ENCODE measurements around the gene SNRPA.
"Not testable (repeated sequence)": the region's sequence is repeated elsewhere in the genome, so short reads cannot be mapped to it uniquely, and the experiment has no call there.

Gene SNRPA

DNA sequence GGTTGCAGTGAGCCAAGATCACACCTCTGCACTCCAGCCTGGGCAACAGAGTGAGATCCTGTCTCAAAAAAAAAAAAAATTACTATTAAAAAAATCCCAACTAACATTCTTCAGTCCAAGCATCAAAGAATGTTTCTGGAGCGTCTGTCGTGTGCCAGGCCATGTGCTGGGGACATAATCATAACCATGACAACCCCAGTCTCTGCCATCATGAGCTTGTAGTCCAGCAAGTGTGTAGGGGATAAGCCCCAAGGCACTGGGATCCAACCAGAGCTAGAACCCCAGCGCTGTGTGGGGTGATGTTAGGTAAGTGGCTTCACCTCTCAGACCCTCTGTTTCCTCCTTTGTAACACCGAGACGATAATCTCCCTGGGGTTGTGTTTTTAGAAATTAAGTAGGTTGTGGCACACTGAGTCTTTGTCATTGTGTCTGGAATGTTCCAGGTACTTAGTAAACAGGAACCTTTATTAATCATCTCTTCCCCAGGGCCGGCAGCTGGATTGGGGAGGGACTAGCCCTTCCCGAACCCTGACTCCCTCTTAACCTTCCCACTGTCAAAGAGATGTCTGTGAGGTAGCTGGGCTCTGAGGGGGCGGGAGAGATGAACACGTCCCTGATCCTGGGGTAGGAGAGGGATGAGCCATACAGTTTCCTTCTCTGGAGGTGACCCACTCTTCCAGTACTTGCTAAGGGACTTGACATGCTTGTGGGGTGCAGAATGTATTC, 28.9 kb upstream of the SNRPA start:
- no peak for DNase-seq

- no peak for DNase-seq
These were observed 27.2 kb upstream of the SNRPA start for GRCh38 chr19:40723661-40724254.

DNA sequence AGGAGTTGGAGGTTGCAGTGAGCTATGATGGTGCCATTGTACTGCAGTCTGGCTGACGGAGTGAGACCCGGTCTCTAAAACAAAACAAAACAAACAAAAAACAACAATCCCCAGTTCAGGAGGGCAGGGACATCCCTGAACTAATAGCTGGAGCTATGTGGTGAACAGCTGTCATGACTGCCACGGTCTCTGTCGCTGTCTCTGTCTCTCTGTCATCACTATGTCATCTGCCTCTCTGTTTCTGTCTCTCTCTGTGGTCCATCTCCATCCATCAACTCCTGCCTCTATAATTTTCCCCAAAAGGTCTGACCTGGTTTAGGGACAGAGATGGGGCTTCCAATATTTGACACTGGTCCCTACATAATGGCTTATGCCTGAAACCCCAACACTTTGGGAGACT, 26.7 kb upstream of the SNRPA start:
- DNase-seq, result no peak

GRCh38 chr19:40724855-40725254, 26.1 kb upstream of the SNRPA start:
- DNase-seq, result no peak

- DNase-seq, result no peak
These were observed 24.7 kb upstream of the SNRPA start for GRCh38 chr19:40726279-40726678.

DNA sequence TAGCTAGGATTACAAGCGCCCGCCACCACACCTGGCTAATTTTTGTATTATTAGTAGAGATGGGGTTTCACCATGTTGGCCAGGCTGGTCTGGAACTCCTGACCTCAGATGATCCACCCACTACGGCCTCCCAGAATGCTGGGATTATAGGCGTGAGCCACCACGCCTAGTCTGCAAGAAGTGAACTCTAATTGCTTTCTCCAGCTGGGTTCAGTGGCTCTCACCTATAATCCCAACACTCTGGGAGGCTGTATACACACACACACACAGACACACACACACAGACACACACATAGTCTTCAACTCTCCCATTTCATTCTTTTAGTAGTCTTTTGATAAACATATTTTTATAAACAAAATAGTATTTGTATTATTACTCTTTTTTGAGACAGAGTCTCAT, 20.9 kb upstream of the SNRPA start:
- DNase-seq, result not testable (repeated sequence)

DNA sequence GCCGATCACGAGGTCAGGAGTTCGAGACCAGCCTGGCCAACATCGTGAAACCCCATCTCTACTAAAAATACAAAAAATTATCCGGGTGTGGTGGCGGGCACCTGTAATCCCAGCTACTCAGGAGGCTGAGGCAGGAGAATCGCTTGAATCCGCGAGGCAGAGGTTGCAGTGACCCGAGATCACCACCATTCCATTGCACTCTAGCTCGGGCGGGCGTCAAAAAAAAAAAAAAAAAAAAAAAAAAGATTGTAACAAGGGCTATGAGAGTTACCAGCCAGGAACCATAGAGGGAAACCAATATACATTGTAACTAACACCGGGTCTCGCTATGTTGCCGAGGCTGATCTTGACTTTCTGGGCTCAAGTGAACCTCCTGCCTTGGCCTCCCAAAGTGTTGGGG, 18.7 kb upstream of the SNRPA start:
- not testable (repeated sequence) for DNase-seq

DNA sequence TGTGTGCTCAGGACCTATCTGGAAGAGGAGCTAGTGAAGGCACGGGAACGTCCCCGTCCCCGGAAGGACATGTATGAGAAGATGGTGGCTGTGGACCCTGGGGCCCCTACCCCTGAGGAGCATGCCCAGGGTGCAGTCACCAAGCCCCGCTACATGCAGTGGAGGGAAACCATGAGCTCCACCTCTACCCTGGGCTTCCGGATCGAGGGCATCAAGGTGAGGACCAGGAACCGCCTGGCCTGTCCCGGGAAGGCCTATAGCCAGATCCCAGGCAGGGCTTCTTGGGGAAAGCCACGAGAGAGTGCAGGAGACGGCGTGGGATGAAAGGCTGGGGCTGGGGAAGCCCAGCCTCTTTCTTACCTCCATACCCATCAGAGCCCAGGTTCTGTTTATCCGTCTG, 17.9 kb upstream of the SNRPA start:
- no peak for DNase-seq

GRCh38 chr19:40735013-40735771, 15.8 kb upstream of the SNRPA start:
- DNase-seq, result no peak

- no peak for DNase-seq
These were observed 14.3 kb upstream of the SNRPA start for GRCh38 chr19:40736661-40737060.

DNA sequence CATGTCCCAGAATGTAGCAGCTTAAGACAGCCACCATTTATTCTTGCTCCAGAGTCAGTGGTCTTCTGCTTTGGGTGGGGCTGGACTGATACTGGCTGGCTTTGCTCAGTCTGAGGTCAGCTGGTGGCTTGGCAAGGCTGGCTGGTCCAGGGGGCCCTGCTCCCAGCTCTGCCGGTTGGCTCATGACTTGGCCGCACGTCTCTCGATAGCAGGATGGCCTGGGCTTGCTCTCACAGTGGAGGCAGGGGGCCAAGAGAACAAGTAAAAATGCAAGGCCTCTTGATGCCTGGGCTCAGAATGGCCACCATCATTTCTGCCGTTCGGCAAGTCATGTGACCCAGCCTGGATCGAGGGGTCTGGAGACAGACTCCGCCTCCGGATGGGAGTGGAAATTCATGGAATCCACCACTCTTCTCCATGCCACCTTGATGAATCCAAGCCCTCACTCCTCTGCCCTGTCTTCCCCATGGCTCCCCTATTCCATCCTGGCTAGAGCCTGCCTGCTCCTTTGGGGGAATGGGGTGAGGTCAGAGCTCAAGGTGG, 13.8 kb upstream of the SNRPA start:
- no peak for DNase-seq

DNA sequence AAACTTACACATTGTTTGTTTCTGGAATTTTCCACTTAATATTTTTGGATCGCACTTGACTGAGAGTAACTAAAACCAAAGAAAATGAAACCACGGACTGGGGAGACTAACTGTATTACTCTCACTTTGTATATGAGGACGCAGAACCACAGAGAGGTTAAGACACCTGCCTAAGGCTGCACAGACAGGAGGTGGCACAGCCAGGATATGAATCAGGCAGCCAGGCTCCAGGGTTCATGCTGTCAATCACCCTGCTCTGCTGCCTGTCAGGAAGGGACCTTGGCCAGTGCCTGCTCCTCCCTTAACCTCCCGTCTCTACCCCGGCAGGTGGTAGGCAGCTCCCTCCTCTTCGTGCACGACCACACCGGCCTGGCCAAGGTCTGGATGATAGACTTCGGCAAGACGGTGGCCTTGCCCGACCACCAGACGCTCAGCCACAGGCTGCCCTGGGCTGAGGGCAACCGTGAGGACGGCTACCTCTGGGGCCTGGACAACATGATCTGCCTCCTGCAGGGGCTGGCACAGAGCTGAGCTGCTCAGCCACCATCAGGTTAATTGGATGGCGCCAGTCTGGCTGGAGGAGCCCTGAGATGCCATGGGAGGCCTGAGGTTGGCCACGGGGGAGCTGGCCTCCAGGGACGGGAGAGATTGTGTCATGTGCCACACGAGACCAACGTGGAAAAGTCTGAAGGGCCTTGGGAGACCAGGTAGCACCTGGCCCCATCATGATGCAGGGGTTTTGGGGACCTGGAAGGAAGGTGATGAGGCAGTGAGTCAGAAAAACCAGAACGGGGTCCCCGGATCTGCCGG, 11.8 kb upstream of the SNRPA start:
- no peak for DNase-seq

DNA sequence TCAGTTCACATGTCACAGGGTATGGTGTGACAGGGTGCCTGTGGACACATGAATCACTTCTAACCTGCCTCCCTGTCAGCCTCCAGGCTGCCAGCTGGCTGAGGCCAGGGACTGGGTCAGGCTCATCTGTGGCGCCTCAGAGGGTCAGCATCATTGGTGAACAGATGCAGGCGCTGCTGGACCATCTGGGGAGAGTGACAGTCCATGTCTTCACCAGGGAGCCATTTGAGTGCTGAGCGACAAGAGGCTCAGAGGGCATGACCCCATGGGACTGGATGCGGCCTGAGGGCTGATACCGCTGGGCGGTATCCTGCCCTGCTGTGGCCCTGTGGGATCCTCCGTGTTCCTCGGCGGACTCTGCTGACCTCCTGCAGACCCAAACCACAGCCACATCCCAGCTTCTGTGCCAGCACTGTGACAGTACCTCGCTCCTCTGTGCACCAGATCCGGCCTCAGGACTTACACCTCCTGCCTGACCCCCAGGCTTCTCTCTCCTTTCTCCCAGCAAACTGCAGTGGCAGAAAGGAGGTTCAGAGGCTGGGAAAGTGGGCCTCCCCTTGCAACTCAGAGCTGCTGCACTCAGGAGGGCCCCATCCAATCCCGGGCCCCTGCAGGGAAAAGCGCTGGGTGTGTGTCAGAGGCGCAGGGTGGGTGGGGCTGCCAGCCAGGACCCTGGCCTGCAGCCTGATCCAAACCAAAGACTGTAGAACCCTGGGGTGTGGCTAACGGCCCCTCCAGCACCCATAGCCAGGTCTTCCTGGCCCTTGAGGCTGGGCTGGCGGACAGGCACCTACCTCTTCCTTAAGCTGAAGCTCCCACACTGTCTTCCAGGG, 10.9 kb upstream of the SNRPA start:
- DNase-seq, result no peak

GRCh38 chr19:40740747-40741146, 10.3 kb upstream of the SNRPA start:
- no peak for DNase-seq

DNA sequence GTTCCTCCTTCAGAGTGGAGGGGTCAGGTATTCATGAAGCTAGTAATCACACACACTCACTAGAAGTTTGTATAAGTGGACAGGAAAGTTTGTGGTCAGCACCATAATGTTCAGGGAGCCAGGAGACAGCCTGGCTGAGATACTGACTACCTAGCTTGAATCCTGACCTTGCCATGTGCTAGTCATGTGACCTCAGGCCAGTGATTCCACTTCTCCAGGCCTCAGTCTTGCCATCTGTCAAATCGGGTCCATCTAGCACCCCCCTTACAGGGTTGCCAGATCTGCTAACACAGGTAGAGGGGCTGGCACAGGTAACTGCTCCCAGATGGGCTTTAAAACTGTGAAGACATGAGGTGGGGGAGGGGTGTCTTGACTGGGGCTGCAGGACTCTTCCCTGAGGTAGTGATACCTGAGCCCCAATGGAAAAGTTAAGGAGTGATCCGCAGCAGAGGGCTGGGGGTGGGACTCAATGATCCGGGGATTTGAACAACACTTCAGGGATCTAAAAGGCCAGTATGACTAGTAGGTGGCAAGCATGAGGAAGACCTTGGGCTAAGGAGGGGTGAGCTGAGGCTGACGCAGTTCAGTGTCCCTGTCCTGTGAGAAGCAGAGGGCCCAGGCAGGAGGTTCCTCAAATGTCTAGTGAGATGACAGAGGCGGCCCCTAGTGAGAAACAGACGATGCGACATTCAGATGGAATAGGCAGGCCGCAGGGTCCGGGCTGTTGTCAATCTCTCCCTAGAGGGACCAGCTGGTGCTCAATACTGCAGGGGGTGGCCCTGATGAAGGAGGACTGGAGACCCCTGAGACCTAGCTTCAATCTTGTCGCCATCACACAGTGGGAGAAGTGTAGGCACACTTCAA, 9.2 kb upstream of the SNRPA start:
- no peak for DNase-seq

- DNase-seq, result no peak
These were observed 8.5 kb upstream of the SNRPA start for GRCh38 chr19:40742477-40742876.

DNA sequence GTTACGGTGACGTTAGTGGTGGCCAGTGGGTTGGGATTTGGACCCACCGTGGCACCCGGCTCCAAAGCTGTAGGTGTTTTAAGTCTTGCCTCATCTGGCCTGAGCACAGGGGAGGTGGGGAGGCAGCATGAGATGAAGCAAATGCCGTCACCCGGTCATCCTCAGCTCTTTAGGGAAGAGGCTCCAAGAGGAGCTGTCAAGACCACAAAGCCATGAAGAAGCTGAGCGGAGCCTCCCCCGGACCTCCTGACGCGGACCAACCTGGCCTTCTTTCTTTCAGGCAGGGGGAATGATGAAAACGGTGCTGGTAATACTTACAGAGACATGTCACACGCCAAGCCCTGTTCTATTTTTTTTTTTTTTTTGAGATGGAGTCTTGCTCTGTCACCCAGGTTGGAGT, 8.1 kb upstream of the SNRPA start:
- DNase-seq, result no peak

- no peak for DNase-seq
These were observed 7.1 kb upstream of the SNRPA start for GRCh38 chr19:40743926-40744325.

DNA sequence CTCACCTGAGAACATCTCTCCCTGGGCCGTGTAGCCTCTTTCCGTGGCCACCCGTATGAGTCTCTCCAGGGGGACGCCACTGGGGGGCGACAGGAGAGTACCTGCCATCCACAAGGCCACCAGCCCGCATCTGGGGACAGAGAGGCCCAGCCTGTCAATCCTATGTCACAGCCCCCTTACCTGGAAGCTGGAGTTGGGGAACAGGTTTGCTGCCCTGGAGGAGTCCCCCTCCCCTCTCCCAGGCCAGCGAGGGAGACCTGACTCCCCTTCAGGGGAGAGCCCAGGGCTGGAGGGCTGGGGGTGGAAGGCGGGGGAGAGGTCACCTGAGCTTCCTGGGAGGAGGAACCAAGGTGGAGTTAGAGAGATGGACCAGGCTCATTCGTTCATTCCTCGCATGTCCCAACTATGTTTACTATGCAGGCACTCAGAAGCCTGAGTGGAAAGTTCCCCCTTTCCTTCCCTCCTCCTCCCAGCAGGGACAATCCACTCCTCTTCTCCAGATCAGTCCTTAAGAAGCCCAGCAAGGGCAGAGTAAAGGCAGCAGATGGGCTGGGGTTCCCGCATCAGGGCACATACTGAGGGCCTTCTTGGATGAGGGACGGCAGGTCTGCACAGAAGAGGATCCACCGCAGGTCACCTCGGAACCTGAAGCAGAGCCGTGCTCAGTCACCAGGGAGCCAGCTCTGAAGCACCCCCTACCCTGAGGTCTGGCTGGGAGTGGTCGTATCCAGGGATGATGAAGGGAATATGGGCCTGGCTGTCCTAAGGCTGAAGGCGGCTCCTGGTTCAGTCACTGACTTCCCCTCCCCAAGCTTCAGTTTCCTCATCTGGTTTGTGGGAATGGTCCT, 6.2 kb upstream of the SNRPA start:
- DNase-seq, result no peak

GRCh38 chr19:40745402-40745780, 5.6 kb upstream of the SNRPA start:
- no peak for DNase-seq

All from NCI-H187 treated with DMSO at 0.1 percent for 48 hours (cell line).